Left lobe of liver (tissue), 2 donors: ENCODE data around the gene FAM162A. TPM values are rescaled to one million over a fixed set of nuclear protein-coding genes. Genes with fewer than 3 reads are reported as not detected.
"Not testable (repeated sequence)": the region's sequence is repeated elsewhere in the genome, so short reads cannot be mapped to it uniquely, and the experiment has no call there.

Source experiments
- ATAC-seq: fragments of 200-7000 bp; cut with Tn5 transposase; one replicate; pipeline ENCODE4 v1.9.1; 2020; ENCODE audit warnings: mild to moderate bottlenecking, moderate library complexity
- DNase-seq: peaks from one replicate; pipeline ENCODE4 v3.0.0-alpha.2; 2020; ENCODE audit warnings: low spot score
- total RNA-seq: library from RNA; stranded (reverse); gene quantifications from one replicate; pipeline ENCODE4 v1.2.1, GENCODE V29; 2021
- donor health status: DM: no; HTN: no; CAD: no; lungs with moderate emphysema.
- donor health status: DM: no; HTN: yes; CAD: no.

FAM162A gene
- 49.9 TPM for total RNA-seq

- ATAC-seq (peak; percentile 94), DNase-seq (peak; percentile 97)
Observed at GRCh38 chr3:122383771-122384697, at the start of gene FAM162A. Gene FAM162A, plus strand, starts transcription at chr3:122384182. Its CDS starts 84 bp downstream, at chr3:122384266.

- ATAC-seq = no peak
- no peak for DNase-seq
Observed at GRCh38 chr3:122342803-122343202, 41.2 kb upstream of the FAM162A start.

- DNase-seq (no peak), ATAC-seq (no peak)
Observed at GRCh38 chr3:122343654-122344053, 40.3 kb upstream of the FAM162A start.

GRCh38 chr3:122349171-122349570 lies 34.8 kb upstream of the FAM162A start:
- no peak for DNase-seq
- no peak for ATAC-seq

- ATAC-seq (no peak), DNase-seq (no peak)
Observed at GRCh38 chr3:122350814-122351418, 33.1 kb upstream of the FAM162A start.

GRCh38 chr3:122351612-122352011 lies 32.4 kb upstream of the FAM162A start:
- DNase-seq = no peak
- ATAC-seq = no peak

GRCh38 chr3:122353215-122353614 lies 30.8 kb upstream of the FAM162A start:
- ATAC-seq = peak; percentile 92
- DNase-seq = peak; percentile 86

- no peak for ATAC-seq
- no peak for DNase-seq
Observed at GRCh38 chr3:122353893-122354401, 30.0 kb upstream of the FAM162A start.

GRCh38 chr3:122355612-122356011 lies 28.4 kb upstream of the FAM162A start:
- DNase-seq (no peak), ATAC-seq (no peak)

- peak; percentile 81 for ATAC-seq
- peak; percentile 55 for DNase-seq
Observed at GRCh38 chr3:122356402-122356801, 27.6 kb upstream of the FAM162A start.

- DNase-seq (no peak), ATAC-seq (no peak)
Observed at GRCh38 chr3:122357828-122358702, 25.9 kb upstream of the FAM162A start.

GRCh38 chr3:122358703-122359032 lies 25.3 kb upstream of the FAM162A start:
- no peak for DNase-seq
- no peak for ATAC-seq

GRCh38 chr3:122362026-122362425 lies 22.0 kb upstream of the FAM162A start:
- ATAC-seq (no peak), DNase-seq (no peak)

GRCh38 chr3:122364490-122364889 lies 19.5 kb upstream of the FAM162A start:
- no peak for ATAC-seq
- DNase-seq = no peak

GRCh38 chr3:122365073-122365472 lies 18.9 kb upstream of the FAM162A start:
- DNase-seq (no peak), ATAC-seq (no peak)

- DNase-seq = not testable (repeated sequence)
- ATAC-seq = peak; percentile 87
Observed at GRCh38 chr3:122365582-122366378, 18.2 kb upstream of the FAM162A start.

- ATAC-seq (no peak), DNase-seq (no peak)
Observed at GRCh38 chr3:122366379-122366749, 17.6 kb upstream of the FAM162A start.

- no peak for DNase-seq
- ATAC-seq = peak; percentile 69
Observed at GRCh38 chr3:122374034-122374433, 9.9 kb upstream of the FAM162A start.

- DNase-seq (no peak), ATAC-seq (no peak)
Observed at GRCh38 chr3:122377975-122378374, 6.0 kb upstream of the FAM162A start.
